Parathyroid adenoma (tissue), 2 donors: ENCODE measurements around the gene DET1.
"Not testable (repeated sequence)": the region's sequence is repeated elsewhere in the genome, so short reads cannot be mapped to it uniquely, and the experiment has no call there.

Source experiments
- H2AFZ ChIP-seq: fragments of 300-600 bp; sonication (generic); one replicate; pipeline ENCODE4 v1.7.0; 2017; ENCODE audit warnings: antibody characterized with exemption, mild to moderate bottlenecking
- H3K27ac ChIP-seq: fragments of 300-600 bp; sonication (generic); one replicate; pipeline ENCODE4 v1.7.0; 2017
- H3K27me3 ChIP-seq: fragments of 300-600 bp; sonication (generic); one replicate; pipeline ENCODE4 v1.7.0; 2017; ENCODE audit warnings: low read length; ENCODE audit not compliant: control insufficient read depth, insufficient read depth
- H3K36me3 ChIP-seq: fragments of 300-600 bp; sonication (generic); one replicate; pipeline ENCODE4 v1.7.0; 2017; ENCODE audit warnings: low read length; ENCODE audit not compliant: control insufficient read depth, insufficient read depth
- H3K4me1 ChIP-seq: fragments of 300-600 bp; sonication (generic); one replicate; pipeline ENCODE4 v1.7.0; 2017; ENCODE audit warnings: control low read depth
- H3K4me2 ChIP-seq: fragments of 300-600 bp; sonication (generic); one replicate; pipeline ENCODE4 v1.7.0; 2017; ENCODE audit warnings: low read length
- H3K4me3 ChIP-seq: fragments of 300-600 bp; sonication (generic); one replicate; pipeline ENCODE4 v1.7.0; 2017; ENCODE audit warnings: low read depth, low read length
- H3K79me2 ChIP-seq: fragments of 300-600 bp; sonication (generic); one replicate; pipeline ENCODE4 v1.7.0; 2017; ENCODE audit warnings: control low read depth
- H3K9ac ChIP-seq: fragments of 300-600 bp; sonication (generic); one replicate; pipeline ENCODE4 v1.7.0; 2017; ENCODE audit warnings: mild to moderate bottlenecking
- H3K9me3 ChIP-seq: fragments of 300-600 bp; sonication (generic); one replicate; pipeline ENCODE4 v1.7.0; 2017; ENCODE audit warnings: low read length; ENCODE audit not compliant: control insufficient read depth
- CTCF ChIP-seq: fragments of 300-600 bp; sonication (generic); IDR thresholded peaks from one replicate; pipeline ENCODE4 v1.7.0; 2017; ENCODE audit warnings: antibody characterized with exemption, mild to moderate bottlenecking
- donor health status: primary hyperparathyroidism.

Gene DET1

DNA sequence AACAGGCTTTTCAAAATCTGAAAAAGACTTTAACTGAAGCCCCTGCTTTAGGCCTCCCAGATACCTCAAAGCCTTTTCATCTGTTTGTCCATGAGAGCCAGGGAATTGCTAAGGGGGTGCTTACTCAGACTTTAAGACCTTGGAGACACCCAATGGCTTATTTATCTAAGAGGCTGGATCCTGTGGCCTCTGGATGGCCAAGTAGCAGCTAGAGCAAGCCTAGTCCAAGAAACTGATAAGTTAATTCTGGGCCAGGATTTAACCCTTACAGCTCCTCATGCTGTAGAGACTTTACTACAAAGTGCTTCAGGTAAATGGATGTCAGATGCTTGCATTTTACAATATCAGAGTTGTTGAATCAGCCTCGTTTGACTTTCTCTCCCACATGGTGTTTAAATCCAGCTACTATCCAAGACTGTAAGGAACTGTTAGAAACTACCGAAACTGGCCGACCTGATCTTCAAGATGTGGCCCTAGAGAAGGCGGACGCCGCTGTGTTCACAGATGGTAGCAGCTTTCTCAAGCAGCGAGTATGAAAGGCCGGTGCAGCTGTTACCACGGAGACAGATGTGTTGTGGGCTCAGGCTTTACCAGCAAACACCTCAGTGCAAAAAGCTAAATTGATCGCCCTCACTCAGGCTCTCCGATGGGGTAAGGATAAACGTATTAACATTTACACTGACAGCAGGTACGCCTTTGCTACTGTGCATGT is 3.3 kb downstream of the DET1 start:
- H3K4me1 ChIP-seq = no peaks in the 10 kb centered on the region
- H3K4me3 ChIP-seq = no peak overlapping the region
- no peak overlapping the region for H3K9ac ChIP-seq
- H3K27ac ChIP-seq = no peak overlapping the region
- H3K79me2 ChIP-seq = no peaks in the 10 kb centered on the region
- no peaks in the 10 kb centered on the region for H3K36me3 ChIP-seq
- H3K27me3 ChIP-seq = no peaks in the 10 kb centered on the region
- no peak for TF ChIP-seq CTCF
- H3K4me2 ChIP-seq = no peak overlapping the region
- H2AFZ ChIP-seq = no peak overlapping the region
- H3K9me3 ChIP-seq = no peaks in the 10 kb centered on the region

DNA sequence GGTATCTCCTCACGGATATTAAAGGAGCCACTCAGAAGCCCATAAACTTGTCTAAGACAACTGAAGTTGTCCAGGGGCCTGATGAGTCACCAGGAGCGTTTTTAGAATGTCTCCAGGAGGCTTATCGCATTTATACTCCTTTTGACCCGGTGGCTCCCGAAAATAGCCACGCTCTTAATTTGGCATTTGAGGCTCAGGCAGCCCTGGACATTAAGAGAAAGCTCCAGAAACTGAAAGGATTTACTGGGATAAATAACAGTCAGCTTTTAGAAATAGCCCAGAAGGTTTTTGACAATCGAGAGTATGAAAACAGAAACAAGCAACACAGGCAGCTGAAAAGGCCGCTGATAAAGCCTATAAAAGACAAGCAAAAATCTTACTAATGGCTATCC is 4.1 kb downstream of the DET1 start:
- H3K9ac ChIP-seq = no peak overlapping the region
- no peak overlapping the region for H3K27ac ChIP-seq
- no peak overlapping the region for H2AFZ ChIP-seq
- H3K79me2 ChIP-seq = no peaks in the 10 kb centered on the region
- no peaks in the 10 kb centered on the region for H3K36me3 ChIP-seq
- no peak for TF ChIP-seq CTCF
- H3K4me1 ChIP-seq = no peaks in the 10 kb centered on the region
- no peaks in the 10 kb centered on the region for H3K27me3 ChIP-seq
- no peak overlapping the region for H3K4me3 ChIP-seq
- H3K9me3 ChIP-seq = no peaks in the 10 kb centered on the region
- H3K4me2 ChIP-seq = no peak overlapping the region

GRCh38 chr15:88541709-88542341 is 4.7 kb downstream of the DET1 start:
- Histone ChIP-seq H3K79me2 (no peaks in the 10 kb centered on the region), H3K9me3 (no peaks in the 10 kb centered on the region), H3K36me3 (no peaks in the 10 kb centered on the region), H2AFZ (no peak overlapping the region), H3K4me2 (no peak overlapping the region), H3K27me3 (no peaks in the 10 kb centered on the region), H3K4me1 (no peaks in the 10 kb centered on the region), H3K4me3 (no peak overlapping the region), H3K27ac (no peak overlapping the region), H3K9ac (no peak overlapping the region)
- TF ChIP-seq CTCF = no peak

- H2AFZ ChIP-seq, H3K27me3 ChIP-seq, H3K36me3 ChIP-seq, H3K4me2 ChIP-seq, H3K4me1 ChIP-seq, H3K9me3 ChIP-seq, H3K9ac ChIP-seq, H3K79me2 ChIP-seq, H3K4me3 ChIP-seq, H3K27ac ChIP-seq: not testable (repeated sequence)
Measured at GRCh38 chr15:88541111-88541510, 5.4 kb downstream of the DET1 start.

GRCh38 chr15:88540350-88540749 is 6.1 kb downstream of the DET1 start:
- not testable (repeated sequence) for H3K79me2 ChIP-seq, H3K9me3 ChIP-seq, H3K9ac ChIP-seq, H3K27ac ChIP-seq, H2AFZ ChIP-seq, H3K4me3 ChIP-seq, H3K4me2 ChIP-seq, H3K27me3 ChIP-seq, H3K36me3 ChIP-seq, H3K4me1 ChIP-seq
